HG02763 (cell line): ENCODE results near the gene CES2.
"Not testable (repeated sequence)": the region's sequence is repeated elsewhere in the genome, so short reads cannot be mapped to it uniquely, and the experiment has no call there.

Experiments
- ATAC-seq: cut with Tn5 transposase; IDR thresholded peaks from one replicate; pipeline ENCODE4 v1.9.1; 2021; ENCODE audit warnings: mild to moderate bottlenecking, moderate library complexity; ENCODE audit not compliant: unreplicated experiment

CES2 gene

DNA sequence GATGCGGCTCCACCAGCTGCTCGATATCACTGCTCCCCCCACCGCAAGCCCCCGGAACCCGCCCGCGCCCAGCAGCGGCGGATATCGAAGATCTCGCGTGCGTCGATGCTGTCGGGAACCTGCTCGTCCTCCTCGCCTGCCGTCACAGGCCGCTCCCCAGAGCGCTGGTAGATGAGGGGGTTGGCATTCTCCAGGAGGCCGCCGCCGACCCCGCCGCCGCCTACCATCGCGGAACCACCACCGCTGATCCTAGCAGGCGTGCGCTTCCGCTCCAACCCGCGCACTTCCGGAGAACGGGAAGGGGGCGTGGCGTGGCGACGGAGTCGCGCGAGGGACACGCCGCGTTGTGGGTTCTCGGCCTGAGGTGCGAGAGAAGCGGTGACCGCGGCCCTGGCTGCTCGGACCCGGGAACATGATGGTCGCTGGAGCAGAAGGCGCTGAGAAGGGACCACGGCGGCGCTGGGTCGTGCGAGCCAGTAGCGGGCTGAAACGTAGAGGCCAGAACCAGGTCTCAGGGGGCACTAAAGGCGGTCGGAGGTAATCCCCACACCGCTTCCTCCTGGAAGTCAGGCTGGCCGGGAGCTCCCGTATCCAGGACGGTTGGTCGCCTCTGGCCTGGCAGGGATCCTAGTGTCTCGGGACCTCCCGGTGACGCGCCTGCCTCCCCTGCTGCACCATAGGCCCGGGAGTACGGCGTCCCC lies 1.0 kb upstream of the CES2 start, which contains the start of gene CIAO2B:
TSS of gene CIAO2B (minus strand) at position 265 of the 701 bp plus-strand sequence. CDS start at position 227, 38 bp downstream.
- peak; percentile 82 for ATAC-seq

DNA sequence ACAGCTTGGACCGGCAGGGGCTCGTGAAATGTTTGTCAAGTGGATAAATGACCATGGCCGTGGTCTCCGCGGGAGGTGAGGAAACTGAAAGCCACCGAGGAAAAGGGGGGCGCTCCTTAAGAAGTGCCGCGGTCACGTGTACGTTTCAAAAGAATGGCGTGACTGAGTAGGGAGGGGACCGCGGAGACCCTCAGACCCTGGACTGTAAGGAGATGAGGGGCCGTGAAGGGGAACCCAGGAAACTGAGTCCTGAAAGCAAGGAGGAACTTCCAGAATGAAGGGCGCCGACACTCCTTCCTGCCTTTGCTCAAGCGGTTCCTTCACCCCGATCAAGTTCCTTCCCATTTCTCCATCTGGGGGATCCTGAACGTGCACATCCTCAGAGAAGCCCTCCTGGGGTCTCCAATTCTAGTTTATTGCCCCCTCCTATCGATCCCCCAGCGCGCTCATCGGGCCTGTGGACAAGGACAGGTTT lies 440 bp upstream of the CES2 start:
- ATAC-seq = not testable (repeated sequence)

DNA sequence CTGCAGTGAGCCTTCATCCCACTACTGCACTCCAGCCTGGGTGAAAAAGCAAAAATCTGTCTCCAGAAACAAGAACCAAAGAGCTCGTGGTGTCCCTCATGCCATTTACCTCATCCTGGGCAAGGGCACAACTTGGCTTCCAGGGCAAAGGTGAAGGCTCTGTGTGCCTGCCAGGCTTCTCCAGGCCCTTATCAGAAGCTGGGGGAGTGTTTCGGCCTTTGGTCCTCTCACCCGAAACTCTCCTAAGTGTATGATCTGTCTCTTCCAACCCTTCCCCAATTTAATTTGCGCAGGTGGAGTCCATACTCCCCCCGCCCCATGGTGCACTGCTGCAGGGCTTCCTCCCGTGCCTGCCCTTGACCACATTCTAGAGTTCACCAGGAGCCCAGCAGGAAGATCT lies 1.1 kb downstream of the CES2 start:
- ATAC-seq = no peak

DNA sequence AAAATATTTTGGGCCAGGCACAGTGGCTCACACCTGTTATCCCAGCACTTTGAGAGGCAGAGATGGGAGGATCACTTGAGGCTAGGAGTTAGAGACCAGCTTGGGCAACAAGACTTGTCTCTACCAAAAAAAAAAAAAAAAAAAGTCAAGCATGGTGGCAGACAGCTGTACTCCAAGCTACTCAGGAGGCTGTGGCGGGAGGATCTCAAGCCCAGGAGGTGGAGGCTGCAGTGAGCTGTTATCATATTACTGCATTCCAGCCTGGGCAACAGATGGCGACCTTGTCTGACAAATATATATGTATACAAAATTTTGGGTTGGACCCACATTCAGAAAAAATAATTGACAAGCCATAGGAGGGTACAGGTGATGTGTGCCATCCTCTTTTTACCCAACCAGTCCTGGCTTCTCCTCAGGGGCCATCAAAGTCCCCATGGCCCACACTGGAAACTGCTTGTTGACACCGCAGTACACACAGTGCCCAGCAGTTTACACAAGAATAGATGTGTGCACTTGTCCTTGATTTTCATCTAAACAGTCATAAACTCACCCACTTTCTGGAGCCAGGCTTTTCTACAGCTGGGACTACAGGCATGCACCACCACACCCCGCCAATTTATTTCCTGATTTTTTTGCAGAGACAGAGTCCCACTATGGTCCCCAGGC lies 1.7 kb downstream of the CES2 start:
- ATAC-seq = no peak

DNA sequence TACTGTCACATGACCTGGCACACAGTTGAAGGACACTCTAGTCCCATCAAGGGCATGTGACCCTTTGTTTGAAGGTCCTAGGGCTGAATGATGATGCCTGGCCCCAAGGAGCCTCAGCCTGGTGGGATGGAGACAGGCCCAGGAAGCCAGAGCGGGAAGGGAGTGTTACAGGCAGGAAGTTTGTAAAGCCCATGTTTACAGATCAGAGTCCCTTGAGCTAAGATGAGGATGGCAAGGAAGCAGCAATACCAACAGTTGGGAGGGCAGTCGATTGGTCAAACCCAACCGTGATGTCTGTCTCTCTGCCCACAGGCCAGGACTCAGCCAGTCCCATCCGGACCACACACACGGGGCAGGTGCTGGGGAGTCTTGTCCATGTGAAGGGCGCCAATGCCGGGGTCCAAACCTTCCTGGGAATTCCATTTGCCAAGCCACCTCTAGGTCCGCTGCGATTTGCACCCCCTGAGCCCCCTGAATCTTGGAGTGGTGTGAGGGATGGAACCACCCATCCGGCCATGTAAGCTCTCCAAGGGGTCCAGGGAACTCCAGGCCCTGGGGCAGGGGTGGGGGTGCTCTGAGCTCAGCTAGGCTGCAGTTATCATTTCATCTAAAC lies 2.5 kb downstream of the CES2 start:
- ATAC-seq = no peak

DNA sequence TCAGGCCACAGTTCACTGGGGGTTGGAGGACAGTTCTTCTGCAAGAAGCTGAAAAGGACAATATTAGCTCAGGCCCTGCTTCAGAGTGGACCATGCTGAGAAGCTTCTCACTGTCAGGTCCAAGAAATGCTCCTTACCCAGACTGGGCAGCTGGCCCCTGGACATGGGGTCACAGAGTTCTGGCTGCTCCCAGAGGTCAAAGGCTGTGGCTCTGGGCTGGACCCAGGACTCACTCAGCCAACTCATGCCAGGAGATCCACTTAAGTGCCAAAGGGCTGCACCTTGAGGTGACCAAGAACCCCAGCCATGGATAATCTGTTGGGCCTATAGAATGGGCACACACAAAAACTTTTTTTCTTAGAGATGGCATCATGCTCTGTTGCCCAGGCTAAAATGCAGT lies 4.0 kb downstream of the CES2 start:
- no peak for ATAC-seq

DNA sequence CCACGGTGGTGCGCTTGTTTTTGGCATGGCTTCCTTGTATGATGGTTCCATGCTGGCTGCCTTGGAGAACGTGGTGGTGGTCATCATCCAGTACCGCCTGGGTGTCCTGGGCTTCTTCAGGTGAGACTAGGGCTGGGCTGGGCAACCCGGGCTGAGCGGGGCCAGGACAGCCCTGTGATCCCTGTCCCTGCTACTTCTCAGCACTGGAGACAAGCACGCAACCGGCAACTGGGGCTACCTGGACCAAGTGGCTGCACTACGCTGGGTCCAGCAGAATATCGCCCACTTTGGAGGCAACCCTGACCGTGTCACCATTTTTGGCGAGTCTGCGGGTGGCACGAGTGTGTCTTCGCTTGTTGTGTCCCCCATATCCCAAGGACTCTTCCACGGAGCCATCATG lies 4.9 kb downstream of the CES2 start:
- ATAC-seq = no peak

DNA sequence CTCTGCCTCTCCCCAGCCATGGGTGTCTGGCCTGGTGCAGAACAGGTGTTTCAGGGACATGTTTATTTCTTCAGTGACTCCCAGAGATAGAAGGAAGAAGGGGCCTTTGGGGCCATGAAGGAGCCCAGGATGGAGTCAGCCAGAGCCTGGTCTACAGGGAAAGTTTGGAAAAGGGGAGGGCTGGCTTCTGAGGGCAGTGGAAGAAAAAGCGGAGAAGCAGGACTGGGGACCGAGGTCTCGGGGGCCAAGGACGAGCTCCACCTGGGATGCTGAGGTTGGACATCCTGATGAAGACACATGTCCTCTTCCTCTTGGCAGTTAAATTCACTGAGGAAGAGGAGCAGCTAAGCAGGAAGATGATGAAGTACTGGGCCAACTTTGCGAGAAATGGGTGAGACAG lies 7.7 kb downstream of the CES2 start:
- no peak for ATAC-seq

DNA sequence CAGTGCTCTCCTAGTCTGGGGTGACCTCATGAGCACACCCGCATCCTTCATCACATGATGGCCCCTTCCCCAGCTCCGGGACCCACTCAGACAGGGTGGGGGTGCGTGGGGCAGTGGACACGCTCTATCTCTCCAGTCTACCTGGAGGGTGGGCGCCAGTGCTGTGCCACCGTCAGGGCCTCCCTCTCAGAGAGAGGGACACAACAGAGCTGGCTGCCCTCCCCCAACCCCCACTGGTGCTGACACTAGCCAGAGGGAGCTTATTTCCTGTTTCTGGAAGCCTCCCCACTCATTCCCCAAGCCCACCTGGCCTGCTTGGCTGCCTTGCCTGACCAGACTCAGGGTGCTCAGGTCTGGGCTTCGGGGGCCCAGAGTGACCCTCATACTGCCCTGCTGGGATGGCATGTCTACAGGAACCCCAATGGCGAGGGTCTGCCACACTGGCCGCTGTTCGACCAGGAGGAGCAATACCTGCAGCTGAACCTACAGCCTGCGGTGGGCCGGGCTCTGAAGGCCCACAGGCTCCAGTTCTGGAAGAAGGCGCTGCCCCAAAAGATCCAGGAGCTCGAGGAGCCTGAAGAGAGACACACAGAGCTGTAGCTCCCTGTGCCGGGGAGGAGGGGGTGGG lies 8.2 kb downstream of the CES2 start:
- ATAC-seq = no peak

DNA sequence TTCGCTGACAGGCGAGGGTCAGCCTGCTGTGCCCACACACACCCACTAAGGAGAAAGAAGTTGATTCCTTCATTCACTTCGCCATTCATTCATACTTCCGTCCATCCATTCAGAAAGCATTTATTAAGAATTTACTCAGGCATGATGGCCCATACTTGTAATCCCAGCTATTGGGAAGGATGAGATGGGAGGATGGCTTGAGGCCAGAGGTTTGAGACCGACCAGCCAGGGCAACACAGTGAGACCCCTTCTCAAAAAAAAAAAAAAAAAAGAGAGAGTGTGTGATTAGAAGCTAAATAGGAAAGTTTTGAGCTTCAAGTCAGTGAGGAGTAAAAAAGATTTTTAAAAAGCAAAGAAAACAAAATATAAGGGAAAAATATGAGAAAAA lies 8.7 kb downstream of the CES2 start:
- no peak for ATAC-seq

DNA sequence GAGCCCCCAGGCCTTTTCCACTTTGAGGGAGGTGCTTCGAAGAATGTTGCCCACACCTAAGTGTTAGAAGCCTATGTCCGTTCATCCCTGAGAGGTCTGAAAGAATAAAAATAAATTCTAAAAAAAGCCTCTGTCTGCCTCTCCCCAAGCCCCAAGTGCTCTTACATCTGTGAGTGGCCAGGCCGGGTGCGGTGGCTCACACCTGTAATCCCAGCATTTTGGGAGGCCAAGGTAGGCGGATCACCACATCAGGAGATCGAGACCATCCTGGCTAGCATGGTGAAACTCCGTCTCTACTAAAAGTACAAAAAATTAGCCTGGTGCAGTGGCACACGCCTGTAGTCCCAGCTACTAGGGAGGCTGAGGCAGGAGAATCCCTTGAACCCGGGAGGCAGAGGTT lies 9.7 kb downstream of the CES2 start:
- ATAC-seq = not testable (repeated sequence)

DNA sequence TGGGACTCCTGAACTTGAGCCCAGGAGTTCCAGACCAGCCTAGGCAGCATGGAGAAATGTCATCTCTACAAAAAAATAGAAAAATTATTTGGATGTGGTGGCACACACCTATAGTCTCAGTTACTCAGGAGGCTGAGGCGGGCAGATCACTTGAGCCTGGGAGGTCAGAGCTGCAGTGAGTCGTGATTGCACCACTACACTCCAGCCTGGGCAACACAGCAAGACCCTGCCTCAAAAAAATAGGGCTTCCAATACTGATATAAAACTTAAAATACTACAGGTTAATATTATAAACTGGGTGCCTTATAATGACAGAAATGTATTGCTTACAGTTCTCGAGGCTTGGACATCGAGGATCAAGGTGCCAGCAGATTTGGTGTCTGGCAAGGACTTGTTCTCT lies 10.6 kb downstream of the CES2 start:
- ATAC-seq = no peak

DNA sequence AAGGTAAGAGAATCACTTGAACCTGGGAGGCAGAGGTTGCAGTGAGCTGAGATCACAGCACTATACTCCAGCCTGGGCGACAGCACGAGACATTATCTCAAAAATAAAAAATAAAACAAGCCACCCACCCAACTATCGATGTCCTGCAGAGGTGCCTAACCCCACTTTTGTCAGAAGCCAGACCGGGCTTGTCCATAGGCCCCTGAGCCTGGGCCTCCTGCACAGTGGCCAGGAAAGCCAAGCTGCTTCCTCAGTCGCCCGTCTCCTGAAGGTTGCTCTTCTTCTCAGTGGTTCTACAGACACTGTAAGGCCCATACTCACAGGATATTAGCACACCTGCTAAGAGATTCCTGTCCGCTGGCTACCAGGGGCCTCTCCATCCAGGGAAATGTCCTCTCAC lies 11.2 kb downstream of the CES2 start:
- ATAC-seq = no peak

DNA sequence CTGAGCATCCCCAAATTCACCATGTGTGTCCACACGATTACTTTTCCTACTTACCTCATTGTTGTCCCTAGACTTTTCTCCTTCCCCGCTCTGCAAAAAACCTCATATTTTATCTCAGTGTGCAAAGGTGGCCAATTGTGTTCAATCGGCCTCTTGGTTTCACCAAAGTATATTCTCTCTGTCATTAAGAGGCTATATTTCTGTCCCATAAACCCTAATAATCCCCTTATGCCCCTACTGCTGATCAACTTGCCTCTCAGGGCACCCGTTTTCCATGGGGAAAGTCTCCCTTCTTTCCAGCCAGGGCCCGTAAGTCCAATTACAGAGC lies 11.6 kb downstream of the CES2 start:
- ATAC-seq = no peak

DNA sequence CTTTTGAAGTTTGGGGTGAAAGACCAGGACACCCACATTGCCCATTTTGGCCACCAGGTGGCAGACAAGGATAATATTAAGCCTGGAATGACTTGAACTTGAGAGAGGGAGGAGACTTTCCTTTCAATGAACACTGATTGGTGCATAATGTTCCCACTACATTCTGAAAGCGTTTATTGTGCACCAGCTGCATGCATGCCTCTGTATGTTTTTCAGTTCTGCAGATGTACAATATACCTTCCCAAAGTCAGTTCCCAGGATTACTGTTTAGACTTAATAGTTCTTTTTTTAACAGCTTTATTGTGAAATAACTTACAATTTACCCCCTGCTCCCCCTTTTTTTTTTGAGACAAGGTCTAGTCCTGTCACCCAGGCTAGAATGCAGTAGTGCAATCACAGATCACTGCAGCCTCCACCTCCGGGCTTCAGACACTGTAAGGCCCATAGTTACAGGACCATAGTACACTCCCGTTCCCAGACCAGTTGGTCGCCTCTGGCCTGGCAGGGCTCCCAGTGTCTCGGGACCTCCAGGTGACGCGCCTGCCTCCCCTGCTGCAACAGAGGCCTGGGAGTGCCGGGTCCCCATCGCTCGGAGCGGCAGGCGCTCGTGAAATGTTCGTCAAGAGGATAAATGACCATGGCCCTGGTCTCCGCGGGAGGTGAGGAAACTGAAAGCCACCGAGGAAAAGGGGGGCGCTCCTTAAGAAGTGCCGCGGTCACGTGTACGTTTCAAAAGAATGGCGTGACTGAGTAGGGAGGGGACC lies 12.2 kb downstream of the CES2 start:
- no peak for ATAC-seq

DNA sequence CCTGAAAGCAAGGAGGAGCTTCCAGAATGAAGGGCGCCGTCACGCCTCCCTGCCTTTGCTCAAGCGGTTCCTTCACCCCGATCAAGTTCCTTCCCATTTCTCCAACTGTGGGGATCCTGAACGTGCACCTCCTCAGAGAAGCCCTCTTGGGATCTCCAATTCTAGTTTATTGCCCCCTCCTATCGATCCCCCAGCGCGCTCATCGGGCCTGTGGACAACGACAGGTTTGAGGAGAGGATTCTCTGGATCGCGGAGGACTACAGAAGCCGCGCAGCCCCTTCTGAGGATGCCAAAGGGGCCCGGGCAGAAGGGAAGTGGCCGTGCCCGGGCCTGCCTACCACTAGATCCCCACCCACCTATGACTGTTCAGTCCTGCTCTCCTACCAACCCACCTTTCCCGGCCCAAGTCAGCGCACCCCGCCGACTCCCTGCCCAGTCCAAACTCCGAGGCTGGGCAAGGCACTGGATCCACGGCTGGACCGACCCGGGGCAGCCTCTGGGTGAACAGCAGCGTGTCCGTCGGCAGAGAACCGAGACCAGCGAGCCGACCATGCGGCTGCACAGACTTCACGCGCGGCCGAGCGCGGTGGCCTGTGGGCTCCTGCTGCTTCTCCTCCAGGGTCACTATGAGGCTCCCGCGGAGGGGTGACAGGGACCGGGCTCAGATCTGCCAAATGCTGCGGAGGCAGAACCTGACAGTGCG lies 13.0 kb downstream of the CES2 start:
- no peak for ATAC-seq

DNA sequence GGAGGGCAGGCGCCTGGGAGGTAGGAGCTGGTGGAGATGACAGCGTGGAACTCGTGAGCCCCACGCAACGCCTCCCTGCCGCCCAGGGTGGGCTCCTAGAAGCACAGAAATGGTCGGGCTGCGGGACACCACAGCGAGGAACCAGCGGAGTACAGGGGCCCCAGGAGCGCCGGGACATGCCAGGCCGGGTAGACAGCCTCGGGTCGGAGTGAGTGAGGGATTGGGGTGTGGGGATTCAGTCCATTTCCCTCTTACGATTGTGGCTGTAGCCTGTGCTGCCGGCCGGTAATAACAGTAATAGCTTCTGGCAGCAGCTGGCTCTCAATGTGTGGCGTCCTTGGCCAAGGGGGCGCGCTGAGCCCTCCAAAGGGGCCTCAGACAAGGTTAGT lies 13.5 kb downstream of the CES2 start:
- ATAC-seq = no peak

DNA sequence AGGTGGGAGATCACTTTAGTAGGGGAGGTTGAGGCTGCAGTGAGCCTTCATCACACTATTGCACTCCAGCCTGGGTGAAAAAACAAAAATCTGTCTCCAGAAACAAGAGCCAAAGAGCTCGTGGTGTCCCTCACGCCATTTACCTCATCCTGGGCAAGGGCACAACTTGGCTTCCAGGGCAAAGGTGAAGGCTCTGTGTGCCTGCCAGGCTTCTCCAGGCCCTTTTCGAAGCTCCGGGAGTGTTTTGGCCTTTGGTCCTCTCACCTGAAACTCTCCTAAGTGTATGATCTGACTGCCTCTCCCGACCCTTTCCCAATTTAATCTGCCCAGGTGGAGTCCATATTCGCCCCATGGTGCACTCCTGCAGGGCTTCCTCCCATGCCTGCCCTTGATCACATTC lies 14.2 kb downstream of the CES2 start:
- ATAC-seq = no peak

DNA sequence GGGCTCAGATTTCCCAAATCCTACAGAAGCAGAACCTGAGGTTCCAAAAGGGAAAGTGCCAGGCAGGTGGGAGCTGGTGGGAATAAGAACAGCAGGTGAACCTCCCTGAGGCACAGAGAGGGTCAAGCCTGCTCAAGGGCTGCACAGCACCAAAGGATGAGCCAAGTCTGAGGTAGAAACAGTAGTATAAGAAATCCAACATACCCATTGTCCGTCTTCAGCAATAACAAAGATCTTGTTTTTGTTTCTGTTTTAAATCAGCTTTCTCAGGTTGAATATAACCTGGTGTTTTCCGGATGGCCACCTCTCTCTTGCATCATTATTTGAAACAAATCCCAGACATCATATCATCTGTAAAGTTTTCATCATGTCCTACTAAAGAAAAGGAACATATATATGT lies 15.1 kb downstream of the CES2 start:
- no peak for ATAC-seq

DNA sequence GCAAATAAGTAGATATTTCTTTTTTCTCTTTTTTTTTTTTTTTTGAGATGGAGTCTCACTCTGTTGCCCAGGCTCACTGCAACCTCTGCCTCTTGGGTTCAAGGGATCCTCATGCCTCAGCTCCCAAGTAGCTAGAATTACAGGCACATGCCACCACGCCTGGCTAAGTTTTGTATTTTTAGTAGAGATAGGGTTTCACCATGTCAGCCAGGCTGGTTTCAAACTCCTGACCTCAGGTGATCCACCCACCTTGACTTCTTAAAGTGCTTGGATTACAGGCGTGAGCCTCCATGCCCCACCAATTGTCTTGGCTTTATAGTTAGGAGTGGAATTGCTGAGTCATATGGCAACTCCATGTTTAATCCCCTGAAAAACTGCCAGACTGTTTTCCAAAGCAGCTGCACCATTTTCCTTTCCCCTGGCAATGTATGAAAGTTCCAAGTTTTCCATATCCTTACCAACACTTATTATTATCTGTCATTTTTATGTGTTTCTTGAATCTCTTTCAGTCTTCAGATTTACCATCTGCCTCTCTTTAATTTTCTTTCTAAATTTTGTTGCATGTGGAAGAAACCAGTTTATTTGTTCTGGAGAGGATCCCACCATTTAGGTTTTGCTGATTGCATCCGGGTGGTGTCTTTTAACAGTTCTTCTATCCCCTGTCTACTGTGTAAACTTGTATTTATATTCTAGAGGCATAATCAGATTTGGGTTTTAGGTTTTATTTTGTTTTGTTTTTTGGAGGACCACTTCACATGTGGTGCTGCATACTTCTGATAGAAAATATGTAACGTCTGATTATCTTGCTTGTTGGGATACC lies 15.9 kb downstream of the CES2 start:
- no peak for ATAC-seq
